HepG2 (cell line): ENCODE measurements around the gene KIAA0930. TPM values are rescaled to one million over a fixed set of nuclear protein-coding genes. Genes with fewer than 3 reads are reported as not detected.

ENCODE experiments used
- ELF1 ChIP-seq: sonication (generic); formaldehyde crosslinking; IDR thresholded peaks from 2 replicates; pipeline ENCODE4 v1.4.0; 2020; ENCODE audit warnings: missing genetic modification reagents
- FOXO1 ChIP-seq: sonication (generic); formaldehyde crosslinking; IDR thresholded peaks from 2 replicates; pipeline ENCODE4 v1.4.0; 2020; ENCODE audit warnings: missing genetic modification reagents
- HMG20B ChIP-seq: conservative IDR thresholded peaks from 2 replicates; pipeline ENCODE4 v1.6.1; 2016; ENCODE audit warnings: missing genetic modification reagents, missing compliant biosample characterization
- MTF1 ChIP-seq: sonication (generic); formaldehyde crosslinking; IDR thresholded peaks from 2 replicates; pipeline ENCODE4 v1.5.0; 2020; ENCODE audit warnings: missing genetic modification reagents
- POGZ ChIP-seq: sonication (generic); formaldehyde crosslinking; IDR thresholded peaks from 2 replicates; pipeline ENCODE4 v1.4.0; 2020; ENCODE audit warnings: mild to moderate bottlenecking, missing genetic modification reagents
- RARG ChIP-seq: sonication (generic); formaldehyde crosslinking; IDR thresholded peaks from 2 replicates; pipeline ENCODE4 v1.4.0; 2020; ENCODE audit warnings: low read depth, mild to moderate bottlenecking, missing genetic modification reagents
- RXRA ChIP-seq: sonication (generic); formaldehyde crosslinking; IDR thresholded peaks from 2 replicates; pipeline ENCODE4 v1.5.1; 2020; ENCODE audit warnings: missing genetic modification reagents
- ZKSCAN8 ChIP-seq: IDR thresholded peaks from 2 replicates; pipeline ENCODE4 v1.6.1; 2016; ENCODE audit warnings: borderline replicate concordance, missing genetic modification reagents, missing compliant biosample characterization
- ZNF224 ChIP-seq: sonication (generic); formaldehyde crosslinking; IDR thresholded peaks from 2 replicates; pipeline ENCODE4 v1.5.0; 2020; ENCODE audit warnings: mild to moderate bottlenecking, missing genetic modification reagents
- ZNF605 ChIP-seq: sonication (generic); formaldehyde crosslinking; IDR thresholded peaks from 2 replicates; pipeline ENCODE4 v1.8.0; 2022; ENCODE audit warnings: mild to moderate bottlenecking, missing genetic modification reagents
- ZNF782 ChIP-seq: sonication (generic); formaldehyde crosslinking; IDR thresholded peaks from 2 replicates; pipeline ENCODE4 v1.4.0; 2020; ENCODE audit warnings: missing genetic modification reagents, mild to moderate bottlenecking, borderline replicate concordance
- ZSCAN12 ChIP-seq: sonication (generic); formaldehyde crosslinking; IDR thresholded peaks from 2 replicates; pipeline ENCODE4 v1.9.0; 2021; ENCODE audit warnings: mild to moderate bottlenecking, missing genetic modification reagents
- polyA plus RNA-seq, 8 experiments: library from polyadenylated mRNA; depleted of rRNA in 3 of 8; stranded (reverse) in 7 of 8; unstranded in 1 of 8; fragments of >200 nt; fragmentation: Illumina TruSeq in 4 of 8; extraction: Trizol in 4 of 8; gene quantifications; 2 replicates each; pipeline versions ENCODE4 v1.2.1 to v1.2.3, GENCODE V29; 2011 to 2016; ENCODE audit warnings: low read depth in 4 of 8, missing spikeins in 1 of 8, mixed read lengths in 1 of 8; ENCODE audit not compliant: insufficient read depth in 1 of 8
- total RNA-seq, 5 experiments: library from RNA; depleted of rRNA; stranded (reverse); fragments of >200 nt; fragmentation: Illumina TruSeq; extraction: Trizol; gene quantifications; 2 replicates each; pipeline ENCODE4 v1.2.3, GENCODE V29; 2016; ENCODE audit warnings: low read depth in 1 of 5
- TF ChIP-seq, protein P1 (sequence below): sonication (generic); formaldehyde crosslinking; IDR thresholded peaks from one replicate; pipeline ENCODE4 v1.5.1; 2020; ENCODE audit warnings: mild to moderate bottlenecking, missing genetic modification reagents; ENCODE audit errors: not compliant biosample characterization
- TF ChIP-seq, protein P2 (sequence below): fragments of 450-650 bp; IDR thresholded peaks from 2 replicates; pipeline ENCODE4 v1.6.1; 2016
- TF ChIP-seq, protein P3 (sequence below): sonication (generic); formaldehyde crosslinking; IDR thresholded peaks from 2 replicates; pipeline ENCODE4 v1.5.1; 2020; ENCODE audit warnings: missing genetic modification reagents, mild to moderate bottlenecking, borderline replicate concordance
- TF ChIP-seq, protein P4 (sequence below): sonication (generic); formaldehyde crosslinking; IDR thresholded peaks from 2 replicates; pipeline ENCODE4 v1.5.1; 2020; ENCODE audit warnings: mild to moderate bottlenecking, missing genetic modification reagents, borderline replicate concordance

KIAA0930 gene
- total and polyA plus RNA-seq, 2 of the 13 experiments (the other 11 are each of a cell fraction or from before 2014, with no cell fraction given) = 27.0 to 38.2 TPM

DNA sequence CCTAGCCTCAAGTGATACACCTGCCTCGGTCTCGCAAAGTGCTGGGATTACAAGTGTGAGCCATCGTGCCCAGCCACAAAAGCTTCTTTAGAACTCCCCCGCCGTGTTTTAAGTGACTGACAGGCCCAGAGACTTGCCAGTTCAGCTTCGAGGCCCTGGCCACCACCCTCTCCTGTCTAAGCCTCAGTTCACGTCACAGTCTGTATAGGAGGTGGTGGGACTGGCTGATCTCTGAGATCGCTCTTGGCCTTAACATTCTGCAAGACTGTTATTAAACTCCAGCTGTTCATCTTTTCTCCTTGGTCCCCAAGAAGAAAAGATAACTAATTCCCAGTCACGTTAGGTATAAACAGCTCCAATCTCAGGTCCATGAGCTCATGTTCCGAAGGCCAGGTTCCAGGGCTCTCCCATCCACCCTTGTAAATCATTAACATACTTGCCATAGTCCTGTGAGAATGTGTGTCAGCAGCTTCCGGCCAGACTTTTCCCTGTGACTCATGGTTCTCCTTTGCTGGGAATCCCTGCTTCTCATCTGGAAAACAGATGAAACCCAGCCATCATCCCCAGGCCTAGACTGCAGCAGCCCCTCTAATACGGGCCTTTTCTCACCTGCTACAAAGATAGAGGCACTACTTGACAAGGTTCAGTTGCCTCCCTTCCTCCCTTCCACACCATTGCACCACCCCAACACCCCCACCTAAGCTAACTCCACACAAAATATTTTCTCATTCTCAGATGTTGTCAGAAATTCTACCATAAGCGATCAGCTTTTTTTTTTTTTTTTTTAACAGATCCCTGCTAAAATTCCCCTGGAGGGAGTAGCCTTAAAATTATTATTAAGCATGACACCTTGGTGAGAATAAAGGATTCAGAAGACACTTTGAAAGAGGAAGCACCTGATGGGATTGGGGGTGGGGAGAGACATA, 5.6 kb upstream of the KIAA0930 start (continued):
- TF ChIP-seq, protein P1, sequence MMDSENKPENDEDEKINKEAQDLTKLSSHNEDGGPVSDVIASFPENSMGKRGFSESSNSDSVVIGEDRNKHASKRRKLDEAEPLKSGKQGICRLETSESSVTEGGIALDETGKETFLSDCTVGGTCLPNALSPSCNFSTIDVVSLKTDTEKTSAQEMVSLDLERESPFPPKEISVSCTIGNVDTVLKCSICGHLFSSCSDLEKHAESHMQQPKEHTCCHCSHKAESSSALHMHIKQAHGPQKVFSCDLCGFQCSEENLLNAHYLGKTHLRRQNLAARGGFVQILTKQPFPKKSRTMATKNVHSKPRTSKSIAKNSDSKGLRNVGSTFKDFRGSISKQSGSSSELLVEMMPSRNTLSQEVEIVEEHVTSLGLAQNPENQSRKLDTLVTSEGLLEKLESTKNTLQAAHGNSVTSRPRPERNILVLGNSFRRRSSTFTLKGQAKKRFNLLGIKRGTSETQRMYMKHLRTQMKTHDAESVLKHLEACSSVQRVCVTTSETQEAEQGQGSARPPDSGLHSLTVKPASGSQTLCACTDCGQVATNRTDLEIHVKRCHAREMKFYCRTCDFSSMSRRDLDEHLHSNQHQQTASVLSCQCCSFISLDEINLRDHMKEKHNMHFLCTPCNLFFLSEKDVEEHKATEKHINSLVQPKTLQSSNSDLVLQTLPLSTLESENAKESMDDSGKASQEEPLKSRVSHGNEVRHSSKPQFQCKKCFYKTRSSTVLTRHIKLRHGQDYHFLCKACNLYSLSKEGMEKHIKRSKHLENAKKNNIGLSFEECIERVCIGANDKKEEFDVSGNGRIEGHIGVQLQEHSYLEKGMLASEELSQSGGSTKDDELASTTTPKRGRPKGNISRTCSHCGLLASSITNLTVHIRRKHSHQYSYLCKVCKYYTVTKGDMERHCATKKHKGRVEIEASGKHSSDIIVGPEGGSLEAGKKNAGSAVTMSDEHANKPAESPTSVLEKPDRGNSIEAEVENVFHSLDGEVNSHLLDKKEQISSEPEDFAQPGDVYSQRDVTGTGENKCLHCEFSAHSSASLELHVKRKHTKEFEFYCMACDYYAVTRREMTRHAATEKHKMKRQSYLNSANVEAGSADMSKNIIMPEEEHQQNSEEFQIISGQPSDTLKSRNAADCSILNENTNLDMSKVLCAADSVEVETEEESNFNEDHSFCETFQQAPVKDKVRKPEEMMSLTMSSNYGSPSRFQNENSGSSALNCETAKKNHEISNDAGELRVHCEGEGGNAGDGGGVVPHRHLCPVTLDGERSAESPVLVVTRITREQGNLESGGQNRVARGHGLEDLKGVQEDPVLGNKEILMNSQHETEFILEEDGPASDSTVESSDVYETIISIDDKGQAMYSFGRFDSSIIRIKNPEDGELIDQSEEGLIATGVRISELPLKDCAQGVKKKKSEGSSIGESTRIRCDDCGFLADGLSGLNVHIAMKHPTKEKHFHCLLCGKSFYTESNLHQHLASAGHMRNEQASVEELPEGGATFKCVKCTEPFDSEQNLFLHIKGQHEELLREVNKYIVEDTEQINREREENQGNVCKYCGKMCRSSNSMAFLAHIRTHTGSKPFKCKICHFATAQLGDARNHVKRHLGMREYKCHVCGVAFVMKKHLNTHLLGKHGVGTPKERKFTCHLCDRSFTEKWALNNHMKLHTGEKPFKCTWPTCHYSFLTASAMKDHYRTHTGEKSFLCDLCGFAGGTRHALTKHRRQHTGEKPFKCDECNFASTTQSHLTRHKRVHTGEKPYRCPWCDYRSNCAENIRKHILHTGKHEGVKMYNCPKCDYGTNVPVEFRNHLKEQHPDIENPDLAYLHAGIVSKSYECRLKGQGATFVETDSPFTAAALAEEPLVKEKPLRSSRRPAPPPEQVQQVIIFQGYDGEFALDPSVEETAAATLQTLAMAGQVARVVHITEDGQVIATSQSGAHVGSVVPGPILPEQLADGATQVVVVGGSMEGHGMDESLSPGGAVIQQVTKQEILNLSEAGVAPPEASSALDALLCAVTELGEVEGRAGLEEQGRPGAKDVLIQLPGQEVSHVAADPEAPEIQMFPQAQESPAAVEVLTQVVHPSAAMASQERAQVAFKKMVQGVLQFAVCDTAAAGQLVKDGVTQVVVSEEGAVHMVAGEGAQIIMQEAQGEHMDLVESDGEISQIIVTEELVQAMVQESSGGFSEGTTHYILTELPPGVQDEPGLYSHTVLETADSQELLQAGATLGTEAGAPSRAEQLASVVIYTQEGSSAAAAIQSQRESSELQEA = peak; percentile 12
- TF ChIP-seq RARG (CRISPR knock-in tag) (no peak), ELF1 (CRISPR knock-in tag) (no peak), ZNF224 (CRISPR knock-in tag) (no peak), RXRA (CRISPR knock-in tag) (no peak), ZNF782 (CRISPR knock-in tag) (no peak), MTF1 (no peak), POGZ (CRISPR knock-in tag) (no peak), FOXO1 (CRISPR knock-in tag) (peak; percentile 66; the same call in 1 of the 2 replicates), HMG20B (CRISPR knock-in tag) (no peak), ZSCAN12 (no peak), ZNF605 (no peak), ZKSCAN8 (CRISPR knock-in tag) (no peak)
- TF ChIP-seq, protein P2, sequence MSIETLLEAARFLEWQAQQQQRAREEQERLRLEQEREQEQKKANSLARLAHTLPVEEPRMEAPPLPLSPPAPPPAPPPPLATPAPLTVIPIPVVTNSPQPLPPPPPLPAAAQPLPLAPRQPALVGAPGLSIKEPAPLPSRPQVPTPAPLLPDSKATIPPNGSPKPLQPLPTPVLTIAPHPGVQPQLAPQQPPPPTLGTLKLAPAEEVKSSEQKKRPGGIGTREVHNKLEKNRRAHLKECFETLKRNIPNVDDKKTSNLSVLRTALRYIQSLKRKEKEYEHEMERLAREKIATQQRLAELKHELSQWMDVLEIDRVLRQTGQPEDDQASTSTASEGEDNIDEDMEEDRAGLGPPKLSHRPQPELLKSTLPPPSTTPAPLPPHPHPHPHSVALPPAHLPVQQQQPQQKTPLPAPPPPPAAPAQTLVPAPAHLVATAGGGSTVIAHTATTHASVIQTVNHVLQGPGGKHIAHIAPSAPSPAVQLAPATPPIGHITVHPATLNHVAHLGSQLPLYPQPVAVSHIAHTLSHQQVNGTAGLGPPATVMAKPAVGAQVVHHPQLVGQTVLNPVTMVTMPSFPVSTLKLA = peak; percentile 32
- TF ChIP-seq, protein P3, sequence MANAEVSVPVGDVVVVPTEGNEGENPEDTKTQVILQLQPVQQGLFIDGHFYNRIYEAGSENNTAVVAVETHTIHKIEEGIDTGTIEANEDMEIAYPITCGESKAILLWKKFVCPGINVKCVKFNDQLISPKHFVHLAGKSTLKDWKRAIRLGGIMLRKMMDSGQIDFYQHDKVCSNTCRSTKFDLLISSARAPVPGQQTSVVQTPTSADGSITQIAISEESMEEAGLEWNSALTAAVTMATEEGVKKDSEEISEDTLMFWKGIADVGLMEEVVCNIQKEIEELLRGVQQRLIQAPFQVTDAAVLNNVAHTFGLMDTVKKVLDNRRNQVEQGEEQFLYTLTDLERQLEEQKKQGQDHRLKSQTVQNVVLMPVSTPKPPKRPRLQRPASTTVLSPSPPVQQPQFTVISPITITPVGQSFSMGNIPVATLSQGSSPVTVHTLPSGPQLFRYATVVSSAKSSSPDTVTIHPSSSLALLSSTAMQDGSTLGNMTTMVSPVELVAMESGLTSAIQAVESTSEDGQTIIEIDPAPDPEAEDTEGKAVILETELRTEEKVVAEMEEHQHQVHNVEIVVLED (CRISPR knock-in tag) = no peak
- TF ChIP-seq, protein P4, sequence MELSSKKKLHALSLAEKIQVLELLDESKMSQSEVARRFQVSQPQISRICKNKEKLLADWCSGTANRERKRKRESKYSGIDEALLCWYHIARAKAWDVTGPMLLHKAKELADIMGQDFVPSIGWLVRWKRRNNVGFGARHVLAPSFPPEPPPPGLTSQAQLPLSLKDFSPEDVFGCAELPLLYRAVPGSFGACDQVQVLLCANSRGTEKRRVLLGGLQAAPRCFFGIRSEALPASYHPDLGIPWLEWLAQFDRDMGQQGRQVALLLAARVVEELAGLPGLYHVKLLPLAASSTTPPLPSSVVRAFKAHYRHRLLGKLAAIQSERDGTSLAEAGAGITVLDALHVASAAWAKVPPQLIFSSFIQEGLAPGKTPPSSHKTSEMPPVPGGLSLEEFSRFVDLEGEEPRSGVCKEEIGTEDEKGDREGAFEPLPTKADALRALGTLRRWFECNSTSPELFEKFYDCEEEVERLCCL (CRISPR knock-in tag) = no peak
